ENCODE results near the gene DIP2B.
"Not testable (repeated sequence)": the region's sequence is repeated elsewhere in the genome, so short reads cannot be mapped to it uniquely, and the experiment has no call there.

Gene DIP2B

GRCh38 chr12:50555471-50555885 lies 50.7 kb downstream of the DIP2B start:
- DNase-seq: no peak

GRCh38 chr12:50556273-50556672 lies 51.5 kb downstream of the DIP2B start:
- no peak for DNase-seq

- not testable (repeated sequence) for DNase-seq
Observed at GRCh38 chr12:50556796-50557195, 52.0 kb downstream of the DIP2B start.

- DNase-seq: no peak
Observed at GRCh38 chr12:50557421-50557820, 52.6 kb downstream of the DIP2B start.

- DNase-seq: peak; percentile 13
Observed at GRCh38 chr12:50558970-50559369, 54.2 kb downstream of the DIP2B start.

GRCh38 chr12:50562520-50563433 lies 58.0 kb downstream of the DIP2B start:
- DNase-seq: peak; percentile 2

- DNase-seq: no peak
Observed at GRCh38 chr12:50563434-50563787, 58.6 kb downstream of the DIP2B start.

GRCh38 chr12:50564237-50564947 lies 59.6 kb downstream of the DIP2B start:
- peak; percentile 11 for DNase-seq

GRCh38 chr12:50564948-50565297 lies 60.1 kb downstream of the DIP2B start:
- no peak for DNase-seq

- no peak for DNase-seq
Observed at GRCh38 chr12:50566066-50566465, 61.3 kb downstream of the DIP2B start.

GRCh38 chr12:50567926-50568325 lies 63.1 kb downstream of the DIP2B start:
- DNase-seq: no peak

- DNase-seq: no peak
Observed at GRCh38 chr12:50568338-50569091, 63.7 kb downstream of the DIP2B start.

- no peak for DNase-seq
Observed at GRCh38 chr12:50569321-50569720, 64.5 kb downstream of the DIP2B start.

GRCh38 chr12:50569876-50570275 lies 65.1 kb downstream of the DIP2B start:
- no peak for DNase-seq

GRCh38 chr12:50571786-50572185 lies 67.0 kb downstream of the DIP2B start:
- DNase-seq: no peak

GRCh38 chr12:50572287-50572686 lies 67.5 kb downstream of the DIP2B start:
- peak; percentile 99 for DNase-seq

- peak; percentile 10 for DNase-seq
Observed at GRCh38 chr12:50572760-50573159, 68.0 kb downstream of the DIP2B start.

- DNase-seq: no peak
Observed at GRCh38 chr12:50573271-50573670, 68.5 kb downstream of the DIP2B start.

- DNase-seq: no peak
Observed at GRCh38 chr12:50574601-50575348, 70.0 kb downstream of the DIP2B start.

GRCh38 chr12:50579757-50580267 lies 75.0 kb downstream of the DIP2B start:
- peak; percentile 43 for DNase-seq

- no peak for DNase-seq
Observed at GRCh38 chr12:50580436-50580835, 75.7 kb downstream of the DIP2B start.

Measured in MV-4-11 (cell line).